GM19023 (cell line): ENCODE results near the gene ADRB1.
A peak's percentile ranks its signal among the peaks of the same experiment; 100 is the strongest.

ENCODE experiments used
- ATAC-seq: cut with Tn5 transposase; IDR thresholded peaks from one replicate; pipeline ENCODE4 v1.9.1; 2021; ENCODE audit warnings: mild to moderate bottlenecking, moderate library complexity; ENCODE audit not compliant: unreplicated experiment

The ADRB1 gene

GRCh38 chr10:114043532-114044246 lies at the start of gene ADRB1:
TSS of gene ADRB1 (plus strand) at chr10:114043866. CDS start at chr10:114044133, 267 bp downstream.
- ATAC-seq = peak; percentile 43

- no peak for ATAC-seq
Observed at GRCh38 chr10:113995201-113995600, 48.5 kb upstream of the ADRB1 start.

GRCh38 chr10:113997428-113997827 lies 46.2 kb upstream of the ADRB1 start:
- no peak for ATAC-seq

GRCh38 chr10:113999531-113999930 lies 44.1 kb upstream of the ADRB1 start:
- ATAC-seq = no peak

- no peak for ATAC-seq
Observed at GRCh38 chr10:114000457-114001010, 43.1 kb upstream of the ADRB1 start.

- ATAC-seq = no peak
Observed at GRCh38 chr10:114002422-114002821, 41.2 kb upstream of the ADRB1 start.

GRCh38 chr10:114003161-114003941 lies 40.3 kb upstream of the ADRB1 start:
- ATAC-seq = no peak

- no peak for ATAC-seq
Observed at GRCh38 chr10:114009281-114009996, 34.2 kb upstream of the ADRB1 start.

- ATAC-seq = no peak
Observed at GRCh38 chr10:114010316-114010715, 33.4 kb upstream of the ADRB1 start.

GRCh38 chr10:114012650-114013049 lies 31.0 kb upstream of the ADRB1 start:
- ATAC-seq = no peak

- no peak for ATAC-seq
Observed at GRCh38 chr10:114015708-114016107, 28.0 kb upstream of the ADRB1 start.

- no peak for ATAC-seq
Observed at GRCh38 chr10:114017271-114017670, 26.4 kb upstream of the ADRB1 start.

- no peak for ATAC-seq
Observed at GRCh38 chr10:114017873-114018272, 25.8 kb upstream of the ADRB1 start.

- no peak for ATAC-seq
Observed at GRCh38 chr10:114019226-114019625, 24.4 kb upstream of the ADRB1 start.

GRCh38 chr10:114021154-114021553 lies 22.5 kb upstream of the ADRB1 start:
- ATAC-seq = no peak

- no peak for ATAC-seq
Observed at GRCh38 chr10:114021717-114022680, 21.7 kb upstream of the ADRB1 start.

GRCh38 chr10:114022766-114023597 lies 20.7 kb upstream of the ADRB1 start:
- ATAC-seq = no peak

GRCh38 chr10:114024876-114025610 lies 18.6 kb upstream of the ADRB1 start:
- peak; percentile 86 for ATAC-seq
